OCI-LY1 (cell line): ENCODE results near the gene ANXA6.

Source experiments
- H2AFZ ChIP-seq: fragments of 200-600 bp; sonication (generic), shearing (Covaris generic); 2 replicates; pipeline ENCODE4 v1.6.0; 2014; ENCODE audit warnings: antibody characterized with exemption, mild to moderate bottlenecking, low read length
- H3F3A ChIP-seq: fragments of 200-600 bp; sonication (generic), shearing (Covaris generic); 2 replicates; pipeline ENCODE4 v1.6.0; 2014; ENCODE audit warnings: mild to moderate bottlenecking, antibody characterized with exemption, low read length, moderate library complexity; ENCODE audit not compliant: insufficient read depth
- H3K27ac ChIP-seq: fragments of 200-600 bp; sonication (generic); 2 replicates; pipeline ENCODE4 v1.5.1; 2014; ENCODE audit warnings: low read length, mixed run types, mild to moderate bottlenecking, low read depth; ENCODE audit not compliant: poor library complexity, severe bottlenecking
- H3K27me3 ChIP-seq: fragments of 200-600 bp; sonication (generic); 2 replicates; pipeline ENCODE4 v1.6.0; 2014; ENCODE audit warnings: antibody characterized with exemption, mild to moderate bottlenecking, low read length, moderate library complexity; ENCODE audit not compliant: insufficient read depth
- H3K36me3 ChIP-seq: fragments of 200-600 bp; sonication (generic); 2 replicates; pipeline ENCODE4 v1.6.1; 2014; ENCODE audit warnings: mild to moderate bottlenecking, antibody characterized with exemption, low read length, moderate library complexity, mixed read lengths; ENCODE audit not compliant: insufficient read depth
- H3K4me1 ChIP-seq: fragments of 200-600 bp; sonication (generic); 2 replicates; pipeline ENCODE4 v1.5.1; 2014; ENCODE audit warnings: mild to moderate bottlenecking, low read length, moderate library complexity; ENCODE audit not compliant: insufficient read depth, severe bottlenecking
- H3K4me2 ChIP-seq: fragments of 200-600 bp; sonication (generic), shearing (Covaris generic); 2 replicates; pipeline ENCODE4 v1.6.1; 2014; ENCODE audit warnings: low read length
- H3K4me3 ChIP-seq: fragments of 200-600 bp; sonication (generic); 2 replicates; pipeline ENCODE4 v1.5.1; 2014; ENCODE audit warnings: low read length, low read depth, mild to moderate bottlenecking, mixed read lengths; ENCODE audit not compliant: poor library complexity, severe bottlenecking
- H3K79me2 ChIP-seq: fragments of 200-600 bp; shearing (Covaris generic); 2 replicates; pipeline ENCODE4 v1.6.1; 2016; ENCODE audit warnings: mixed run types, low read length, mixed read lengths; ENCODE audit not compliant: insufficient read depth
- H3K9ac ChIP-seq: fragments of 200-600 bp; sonication (generic), shearing (Covaris generic); 2 replicates; pipeline ENCODE4 v1.6.1; 2014; ENCODE audit warnings: mild to moderate bottlenecking, low read length, mixed read lengths
- H3K9me2 ChIP-seq: fragments of 200-600 bp; sonication (generic), shearing (Covaris generic); 2 replicates; pipeline ENCODE4 v1.6.1; 2014; ENCODE audit warnings: low read depth, mild to moderate bottlenecking, low read length, mixed read lengths
- H3K9me3 ChIP-seq: fragments of 200-600 bp; shearing (Covaris generic); 2 replicates; pipeline ENCODE4 v1.6.1; 2014; ENCODE audit warnings: low read length, mixed read lengths
- H4K20me1 ChIP-seq: fragments of 200-600 bp; sonication (generic), shearing (Covaris generic); 2 replicates; pipeline ENCODE4 v1.6.0; 2016; ENCODE audit warnings: mild to moderate bottlenecking, low read length; ENCODE audit not compliant: insufficient read depth
- EZH2 ChIP-seq: fragments of 200-600 bp; sonication (generic), shearing (Covaris generic); IDR thresholded peaks from 2 replicates; pipeline ENCODE4 v1.8.0; 2017; ENCODE audit warnings: borderline replicate concordance, mixed run types, mild to moderate bottlenecking, antibody characterized with exemption, low read length, moderate library complexity, mixed read lengths
- TF ChIP-seq, protein P1 (sequence below): fragments of 200-600 bp; sonication (generic), shearing (Covaris generic); IDR thresholded peaks from 2 replicates; pipeline ENCODE4 v1.5.1; 2017; ENCODE audit warnings: mild to moderate bottlenecking, antibody characterized with exemption, low read length, moderate library complexity, mixed read lengths

ANXA6 gene

DNA sequence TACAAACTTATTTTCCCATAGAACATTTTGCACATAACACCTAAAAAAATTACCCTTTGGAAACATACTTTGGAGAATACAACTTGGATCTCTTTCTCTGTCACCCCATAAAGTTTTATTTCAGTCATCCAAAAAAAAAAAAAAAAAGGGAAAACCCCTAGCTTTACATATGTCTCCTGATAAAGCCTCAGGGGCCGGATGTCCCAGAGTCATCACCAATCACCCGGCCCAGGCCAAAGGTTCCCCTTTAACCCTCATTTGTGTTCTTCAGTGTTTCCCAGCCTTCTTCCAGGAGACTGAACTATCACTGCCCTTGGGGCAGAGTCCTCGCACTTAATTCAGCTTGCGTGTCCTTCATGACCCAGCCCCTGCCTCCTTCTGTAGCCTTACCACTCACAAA is 28.8 kb downstream of the ANXA6 start:
- no peak overlapping the region for H3K4me2 ChIP-seq
- no peaks in the 10 kb centered on the region for H3K27me3 ChIP-seq
- no peaks in the 10 kb centered on the region for H3K36me3 ChIP-seq
- no peaks in the 10 kb centered on the region for H3K9me2 ChIP-seq
- H3K4me1 ChIP-seq = peaks cover 40% of the 10 kb centered on the region
- no peaks in the 10 kb centered on the region for H3K79me2 ChIP-seq
- H3K9me3 ChIP-seq = no peaks in the 10 kb centered on the region
- no peaks in the 10 kb centered on the region for H4K20me1 ChIP-seq
- TF ChIP-seq, protein P1, sequence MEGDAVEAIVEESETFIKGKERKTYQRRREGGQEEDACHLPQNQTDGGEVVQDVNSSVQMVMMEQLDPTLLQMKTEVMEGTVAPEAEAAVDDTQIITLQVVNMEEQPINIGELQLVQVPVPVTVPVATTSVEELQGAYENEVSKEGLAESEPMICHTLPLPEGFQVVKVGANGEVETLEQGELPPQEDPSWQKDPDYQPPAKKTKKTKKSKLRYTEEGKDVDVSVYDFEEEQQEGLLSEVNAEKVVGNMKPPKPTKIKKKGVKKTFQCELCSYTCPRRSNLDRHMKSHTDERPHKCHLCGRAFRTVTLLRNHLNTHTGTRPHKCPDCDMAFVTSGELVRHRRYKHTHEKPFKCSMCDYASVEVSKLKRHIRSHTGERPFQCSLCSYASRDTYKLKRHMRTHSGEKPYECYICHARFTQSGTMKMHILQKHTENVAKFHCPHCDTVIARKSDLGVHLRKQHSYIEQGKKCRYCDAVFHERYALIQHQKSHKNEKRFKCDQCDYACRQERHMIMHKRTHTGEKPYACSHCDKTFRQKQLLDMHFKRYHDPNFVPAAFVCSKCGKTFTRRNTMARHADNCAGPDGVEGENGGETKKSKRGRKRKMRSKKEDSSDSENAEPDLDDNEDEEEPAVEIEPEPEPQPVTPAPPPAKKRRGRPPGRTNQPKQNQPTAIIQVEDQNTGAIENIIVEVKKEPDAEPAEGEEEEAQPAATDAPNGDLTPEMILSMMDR = no peak
- no peak for TF ChIP-seq EZH2
- H3K9ac ChIP-seq = no peak overlapping the region
- no peak overlapping the region for H3K27ac ChIP-seq
- H3F3A ChIP-seq = peaks cover 4% of the 10 kb centered on the region; the same call in 1 of the 2 replicates
- H2AFZ ChIP-seq = no peak overlapping the region
- no peak overlapping the region for H3K4me3 ChIP-seq

DNA sequence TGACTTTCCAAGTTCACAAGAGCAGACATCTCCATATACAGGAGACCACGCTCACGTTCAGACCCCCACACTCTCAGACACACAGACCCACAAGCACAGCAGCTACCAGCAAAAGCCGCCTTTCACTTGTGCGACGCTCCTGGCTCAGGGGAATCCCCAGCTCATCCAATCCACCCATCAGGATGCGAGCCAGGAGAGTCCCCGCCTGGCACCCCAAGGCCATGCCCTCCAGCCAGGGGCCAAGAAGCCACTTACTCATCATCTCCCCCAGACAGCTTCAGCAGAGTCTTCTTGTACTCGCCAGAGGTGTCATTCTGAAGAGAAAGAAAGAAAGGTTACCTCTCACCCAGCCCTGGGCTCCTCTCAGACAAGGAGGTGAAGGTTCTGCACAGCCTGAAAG is 29.7 kb downstream of the ANXA6 start:
- H3K36me3 ChIP-seq = no peaks in the 10 kb centered on the region

DNA sequence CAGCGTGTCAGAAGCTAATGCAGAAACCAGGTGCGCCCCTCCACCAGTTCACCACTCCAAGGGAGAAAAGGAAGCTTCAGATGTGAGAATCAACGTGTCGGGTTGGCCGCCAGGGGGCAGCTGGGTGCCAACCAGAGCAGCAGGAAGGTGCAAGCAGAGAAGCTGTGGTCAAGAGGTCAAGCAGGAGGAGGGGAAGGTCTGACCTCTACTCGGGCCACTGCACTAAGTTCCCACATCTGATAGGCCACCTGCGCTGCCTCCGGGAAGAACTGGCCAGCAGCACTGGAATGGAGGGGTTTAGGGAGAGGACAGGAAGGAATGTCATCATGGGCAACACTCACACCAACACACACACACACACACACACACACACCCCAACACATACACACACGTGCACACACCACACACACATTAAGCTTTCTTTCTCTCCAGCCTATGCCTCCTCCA is 31.4 kb downstream of the ANXA6 start:
- H3K9me3 ChIP-seq = no peaks in the 10 kb centered on the region
- peak overlapping the region; percentile 16; the same call in 1 of the 2 replicates for H3K9ac ChIP-seq
- no peaks in the 10 kb centered on the region for H3K27me3 ChIP-seq
- H3K27ac ChIP-seq = peak overlapping the region; percentile 73
- TF ChIP-seq, protein P1 = peak; percentile 94
- no peak for TF ChIP-seq EZH2
- no peaks in the 10 kb centered on the region for H3K9me2 ChIP-seq
- peaks cover 40% of the 10 kb centered on the region for H3K4me1 ChIP-seq
- H2AFZ ChIP-seq = no peak overlapping the region
- H3K4me3 ChIP-seq = no peak overlapping the region
- H3F3A ChIP-seq = peaks cover 4% of the 10 kb centered on the region; the same call in 1 of the 2 replicates
- no peaks in the 10 kb centered on the region for H3K79me2 ChIP-seq
- no peaks in the 10 kb centered on the region for H3K36me3 ChIP-seq
- no peaks in the 10 kb centered on the region for H4K20me1 ChIP-seq
- H3K4me2 ChIP-seq = peak overlapping the region; percentile 37; the same call in 1 of the 2 replicates

More for the DNA sequence above, 29.7 kb downstream of the ANXA6 start:
- no peak overlapping the region for H3K9ac ChIP-seq
- no peak overlapping the region for H2AFZ ChIP-seq
- H3K4me3 ChIP-seq = no peak overlapping the region
- H3K27ac ChIP-seq = no peak overlapping the region
- H3K9me2 ChIP-seq = no peaks in the 10 kb centered on the region
- H3K4me2 ChIP-seq = no peak overlapping the region
- TF ChIP-seq EZH2 = no peak
- TF ChIP-seq, protein P1 = no peak
- no peaks in the 10 kb centered on the region for H4K20me1 ChIP-seq
- H3F3A ChIP-seq = peaks cover 4% of the 10 kb centered on the region; the same call in 1 of the 2 replicates
- H3K9me3 ChIP-seq = no peaks in the 10 kb centered on the region
- no peaks in the 10 kb centered on the region for H3K79me2 ChIP-seq
- no peaks in the 10 kb centered on the region for H3K27me3 ChIP-seq
- H3K4me1 ChIP-seq = peaks cover 40% of the 10 kb centered on the region
